Keratinocyte (primary cell): Measurements from ENCODE around the gene GALP. TPM values are rescaled to one million over a fixed set of nuclear protein-coding genes. Genes with fewer than 3 reads are reported as not detected.

Experiments used
- DNase-seq: peaks from one replicate; pipeline ENCODE4 v3.0.0-alpha.2; 2011; ENCODE audit warnings: low read depth, missing footprints, low spot score
- FAIRE-seq: peaks from 2 replicates; lab custom pipeline; 2011; peaks lifted over from hg19 to GRCh38; lab: Jason Lieb, UNC
- H2AFZ ChIP-seq: 2 replicates; pipeline ENCODE4 v1.6.0; 2012; ENCODE audit warnings: low read length, control low read depth, inconsistent platforms; ENCODE audit not compliant: control insufficient read depth
- H3K27ac ChIP-seq: 2 replicates; pipeline ENCODE4 v1.5.1; 2011; ENCODE audit warnings: low read length; ENCODE audit not compliant: control insufficient read depth, insufficient read depth
- H3K27me3 ChIP-seq: 3 replicates; pipeline ENCODE4 v1.6.0; 2011; ENCODE audit warnings: low read length; ENCODE audit not compliant: control insufficient read depth, insufficient read depth; ENCODE audit errors: extremely low read depth
- H3K36me3 ChIP-seq, 2 experiments: 2 replicates in 1 of 2; 3 replicates in 1 of 2; pipeline ENCODE4 v1.5.1; 2011; ENCODE audit warnings: low read length in 2 of 2, mild to moderate bottlenecking in 1 of 2; ENCODE audit not compliant: control insufficient read depth in 2 of 2, insufficient read depth in 2 of 2; ENCODE audit errors: extremely low read depth in 1 of 2
- H3K4me1 ChIP-seq: 3 replicates; pipeline ENCODE4 v1.5.1; 2011; ENCODE audit warnings: low read length; ENCODE audit not compliant: control insufficient read depth, insufficient read depth; ENCODE audit errors: extremely low read depth
- H3K4me2 ChIP-seq: 3 replicates; pipeline ENCODE4 v1.6.0; 2011; ENCODE audit warnings: low read depth, low read length; ENCODE audit not compliant: control insufficient read depth, insufficient read depth; ENCODE audit errors: extremely low read depth
- H3K4me3 ChIP-seq, 3 experiments: fragments of 200-600 bp in 1 of 3; sonication (generic) in 1 of 3; 2 replicates in 2 of 3; 3 replicates in 1 of 3; pipeline ENCODE4 v1.5.1; 2011 to 2016; ENCODE audit warnings: low read length in 3 of 3, mild to moderate bottlenecking in 3 of 3, control low read depth in 2 of 3, inconsistent platforms in 1 of 3, low read depth in 1 of 3, mixed read lengths in 1 of 3, mixed run types in 1 of 3, moderate library complexity in 1 of 3; ENCODE audit not compliant: control insufficient read depth in 2 of 3, insufficient read depth in 2 of 3; ENCODE audit errors: extremely low read depth in 1 of 3
- H3K79me2 ChIP-seq: 2 replicates; pipeline ENCODE4 v1.6.0; 2012; ENCODE audit warnings: low read length; ENCODE audit not compliant: control insufficient read depth, insufficient read depth
- H3K9ac ChIP-seq: 3 replicates; pipeline ENCODE4 v1.6.0; 2011; ENCODE audit warnings: low read length; ENCODE audit not compliant: control insufficient read depth, insufficient read depth; ENCODE audit errors: extremely low read depth
- H3K9me1 ChIP-seq: 3 replicates; pipeline ENCODE4 v1.6.0; 2011; ENCODE audit warnings: low read length; ENCODE audit not compliant: control insufficient read depth, insufficient read depth; ENCODE audit errors: extremely low read depth
- H3K9me3 ChIP-seq: 2 replicates; pipeline ENCODE4 v1.5.1; 2012; ENCODE audit warnings: low read depth, low read length; ENCODE audit not compliant: control insufficient read depth
- H4K20me1 ChIP-seq: 3 replicates; pipeline ENCODE4 v1.6.0; 2011; ENCODE audit warnings: low read length; ENCODE audit not compliant: control insufficient read depth, insufficient read depth; ENCODE audit errors: extremely low read depth
- EZH2 ChIP-seq: IDR thresholded peaks from one replicate; pipeline ENCODE4 v1.6.1; 2012; ENCODE audit warnings: inconsistent platforms, mild to moderate bottlenecking, low read length, moderate library complexity
- dilution Hi-C: fragments of 300-500 bp; cut with MboI; formaldehyde crosslinking; loops from one replicate; pipeline ENCODE4 v1.7.0; 2020; ENCODE audit warnings: low sequenced_read_pairs; ENCODE audit not compliant: extremely low pct_ligation_motif_present
- polyA plus RNA-seq, 5 experiments: library from polyadenylated mRNA; depleted of rRNA in 3 of 5; stranded (reverse) in 3 of 5; stranded (forward) in 1 of 5; unstranded in 1 of 5; fragments of >200 nt; gene quantifications; 1 replicate in 1 of 5; 2 replicates in 3 of 5; 3 replicates in 1 of 5; pipeline versions ENCODE4 v1.2.1 to v1.2.3, GENCODE V29; 2011 to 2012; ENCODE audit warnings: missing spikeins in 2 of 5, low read depth in 1 of 5, low replicate concordance in 1 of 5
- TF ChIP-seq, protein P1 (sequence below), 3 experiments: IDR thresholded peaks in 1 of 3; conservative IDR thresholded peaks in 1 of 3; optimal IDR thresholded peaks in 1 of 3; 2 replicates in 2 of 3; 3 replicates in 1 of 3; pipeline versions ENCODE3 to v1.5.1; 2011; ENCODE audit warnings: low read length in 3 of 3, mild to moderate bottlenecking in 3 of 3, moderate library complexity in 2 of 3, control low read depth in 1 of 3, inconsistent platforms in 1 of 3; ENCODE audit not compliant: insufficient read depth in 2 of 3; ENCODE audit errors: extremely low read depth in 1 of 3

The GALP gene
- polyA plus RNA-seq, 1 donor (not counting 4 experiments of a cell fraction or from before 2014, with no cell fraction given) = not detected

- FAIRE-seq (no peak), DNase-seq (no peak)
- H3K4me3 ChIP-seq = no peak overlapping the region
- no peaks in the 10 kb centered on the region for H3K27me3 ChIP-seq
- no peak overlapping the region for H3K9ac ChIP-seq
- dilution Hi-C loops = no loop called here
- no peaks in the 10 kb centered on the region for H4K20me1 ChIP-seq
- H3K4me2 ChIP-seq = no peak overlapping the region
- H3K9me3 ChIP-seq = no peaks in the 10 kb centered on the region
- H3K36me3 ChIP-seq = peaks cover 9 to 10% of the 10 kb centered on the region in 2 experiments
- no peak for TF ChIP-seq EZH2
- TF ChIP-seq, protein P1, sequence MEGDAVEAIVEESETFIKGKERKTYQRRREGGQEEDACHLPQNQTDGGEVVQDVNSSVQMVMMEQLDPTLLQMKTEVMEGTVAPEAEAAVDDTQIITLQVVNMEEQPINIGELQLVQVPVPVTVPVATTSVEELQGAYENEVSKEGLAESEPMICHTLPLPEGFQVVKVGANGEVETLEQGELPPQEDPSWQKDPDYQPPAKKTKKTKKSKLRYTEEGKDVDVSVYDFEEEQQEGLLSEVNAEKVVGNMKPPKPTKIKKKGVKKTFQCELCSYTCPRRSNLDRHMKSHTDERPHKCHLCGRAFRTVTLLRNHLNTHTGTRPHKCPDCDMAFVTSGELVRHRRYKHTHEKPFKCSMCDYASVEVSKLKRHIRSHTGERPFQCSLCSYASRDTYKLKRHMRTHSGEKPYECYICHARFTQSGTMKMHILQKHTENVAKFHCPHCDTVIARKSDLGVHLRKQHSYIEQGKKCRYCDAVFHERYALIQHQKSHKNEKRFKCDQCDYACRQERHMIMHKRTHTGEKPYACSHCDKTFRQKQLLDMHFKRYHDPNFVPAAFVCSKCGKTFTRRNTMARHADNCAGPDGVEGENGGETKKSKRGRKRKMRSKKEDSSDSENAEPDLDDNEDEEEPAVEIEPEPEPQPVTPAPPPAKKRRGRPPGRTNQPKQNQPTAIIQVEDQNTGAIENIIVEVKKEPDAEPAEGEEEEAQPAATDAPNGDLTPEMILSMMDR (optimal IDR thresholded peaks at IDR 0.05 in 1 of 3, IDR thresholded peaks at IDR 0.05 in 1 of 3, conservative IDR thresholded peaks at IDR 0.05 in 1 of 3; ENCODE audit: extremely low read depth in 1 of 3, insufficient read depth in 2 of 3, low read length in 3 of 3) = no peak
- H2AFZ ChIP-seq = no peak overlapping the region
- H3K79me2 ChIP-seq = peaks cover 29% of the 10 kb centered on the region
- H3K27ac ChIP-seq = no peak overlapping the region
- peaks cover 13% of the 10 kb centered on the region for H3K4me1 ChIP-seq
- no peaks in the 10 kb centered on the region for H3K9me1 ChIP-seq
These were observed 31.4 kb upstream of the GALP start for GRCh38 chr19:56144376-56144775.

DNA sequence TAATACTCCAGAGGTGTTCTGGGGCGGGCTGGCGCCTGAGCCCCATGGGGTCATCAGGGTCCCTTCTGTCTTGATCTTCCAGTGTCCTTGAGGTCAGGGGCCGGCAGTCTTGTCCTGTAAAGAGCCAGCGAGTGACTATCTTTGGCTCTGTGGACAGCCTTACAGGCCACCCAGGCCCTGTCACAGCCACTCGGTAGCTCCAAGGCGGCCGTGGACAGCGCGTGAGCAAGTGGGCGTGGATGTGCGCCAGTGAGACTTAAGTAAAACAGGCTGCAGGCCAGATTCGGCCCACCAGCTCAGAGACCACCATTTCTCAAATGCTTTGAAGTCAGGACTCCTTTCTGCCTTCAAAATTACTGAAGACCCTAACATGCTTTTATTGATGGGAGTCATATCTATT is 31.0 kb upstream of the GALP start:
- peaks cover 12% of the 10 kb centered on the region for H3K4me1 ChIP-seq

More for the DNA sequence above, 31.0 kb upstream of the GALP start:
- no peak for FAIRE-seq
- Histone ChIP-seq H3K36me3 (peaks cover 9 to 12% of the 10 kb centered on the region in 2 experiments), H3K9ac (no peak overlapping the region), H3K27me3 (no peaks in the 10 kb centered on the region), H3K4me3 (no peak overlapping the region), H3K9me1 (no peaks in the 10 kb centered on the region), H3K79me2 (peaks cover 33% of the 10 kb centered on the region), H3K9me3 (no peaks in the 10 kb centered on the region), H3K4me2 (no peak overlapping the region), H3K27ac (no peak overlapping the region), H2AFZ (no peak overlapping the region), H4K20me1 (no peaks in the 10 kb centered on the region)
- TF ChIP-seq, protein P1 (optimal IDR thresholded peaks at IDR 0.05 in 1 of 3, IDR thresholded peaks at IDR 0.05 in 1 of 3, conservative IDR thresholded peaks at IDR 0.05 in 1 of 3; ENCODE audit: extremely low read depth in 1 of 3, insufficient read depth in 2 of 3, low read length in 3 of 3) = no peak
- TF ChIP-seq EZH2 = no peak
- DNase-seq = no peak
- dilution Hi-C loops = no loop called here
